Activated T-cell treated with anti-CD3 and anti-CD28 coated beads for 4 hours (primary cell): ENCODE measurements around the gene RELL1.
A peak's percentile ranks its signal among the peaks of the same experiment; 100 is the strongest.

Source experiments
- DNase-seq: peaks from one replicate; pipeline ENCODE4 v3.0.0-alpha.2; 2020

The RELL1 gene, protein sequence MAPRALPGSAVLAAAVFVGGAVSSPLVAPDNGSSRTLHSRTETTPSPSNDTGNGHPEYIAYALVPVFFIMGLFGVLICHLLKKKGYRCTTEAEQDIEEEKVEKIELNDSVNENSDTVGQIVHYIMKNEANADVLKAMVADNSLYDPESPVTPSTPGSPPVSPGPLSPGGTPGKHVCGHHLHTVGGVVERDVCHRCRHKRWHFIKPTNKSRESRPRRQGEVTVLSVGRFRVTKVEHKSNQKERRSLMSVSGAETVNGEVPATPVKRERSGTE

DNA sequence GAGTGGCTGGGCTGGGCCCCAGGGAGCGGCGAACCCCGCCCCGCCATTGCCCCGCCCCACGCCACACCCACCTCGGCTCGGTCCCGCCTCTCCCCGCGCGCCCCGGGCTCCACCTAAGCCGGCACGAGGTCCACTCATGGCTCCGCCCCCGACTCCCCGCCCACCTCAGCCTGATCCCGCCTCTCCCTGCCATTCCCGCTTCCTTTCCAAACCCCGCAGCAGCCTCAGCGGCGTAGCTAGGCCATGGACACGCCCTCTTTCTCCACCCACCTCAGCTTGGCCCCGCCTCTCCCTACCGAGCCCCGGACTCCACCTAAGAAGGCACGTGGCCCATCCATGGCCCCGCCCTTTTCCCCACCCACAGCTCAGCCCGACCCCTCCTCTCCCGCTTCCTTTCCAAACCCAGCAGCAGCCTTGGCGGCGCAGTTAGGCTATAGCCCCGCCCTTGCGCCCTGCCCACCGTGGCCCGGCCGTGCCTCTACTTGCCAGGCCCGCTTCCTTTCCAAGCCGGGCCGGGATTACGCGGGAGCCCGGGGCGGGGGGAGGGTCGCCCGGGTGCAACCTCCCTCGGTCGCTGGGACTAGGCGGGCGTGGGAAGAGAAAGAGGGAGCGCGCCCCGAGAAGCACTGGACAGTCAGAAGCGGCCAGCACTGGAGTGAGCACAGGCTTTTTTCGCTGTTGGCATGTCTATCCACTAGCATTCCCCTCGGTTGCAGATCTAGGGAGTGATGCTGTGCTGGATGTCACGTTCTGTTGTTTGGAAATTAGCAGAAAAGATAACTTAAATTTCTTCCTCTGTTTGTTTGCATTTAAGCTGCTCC, at the start of gene RELL1:
TSS of gene RELL1 (minus strand) at position 4 of the 821 bp plus-strand sequence. CDS start 89 bp downstream, outside the sequence.
- DNase-seq: peak; percentile 97

DNA sequence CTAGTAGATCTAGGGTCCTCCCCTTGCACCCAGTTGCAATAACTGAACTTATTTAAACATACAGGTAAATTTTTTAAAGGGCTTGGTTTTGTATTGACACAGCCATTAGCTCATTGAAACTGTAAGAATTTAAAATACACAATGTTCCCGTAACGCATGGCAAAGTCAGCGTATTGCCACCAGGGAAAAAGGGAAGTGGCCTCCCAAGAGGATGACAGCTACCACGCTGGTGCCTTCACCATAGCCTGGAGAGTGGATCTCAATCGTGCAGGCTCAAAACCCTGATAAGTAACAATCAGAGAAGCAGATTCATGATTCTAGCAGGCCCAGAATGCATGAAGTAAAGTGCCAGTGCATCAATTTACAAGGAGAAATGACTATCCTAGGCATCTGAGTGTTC, 49.4 kb upstream of the RELL1 start:
- DNase-seq: no peak

DNA sequence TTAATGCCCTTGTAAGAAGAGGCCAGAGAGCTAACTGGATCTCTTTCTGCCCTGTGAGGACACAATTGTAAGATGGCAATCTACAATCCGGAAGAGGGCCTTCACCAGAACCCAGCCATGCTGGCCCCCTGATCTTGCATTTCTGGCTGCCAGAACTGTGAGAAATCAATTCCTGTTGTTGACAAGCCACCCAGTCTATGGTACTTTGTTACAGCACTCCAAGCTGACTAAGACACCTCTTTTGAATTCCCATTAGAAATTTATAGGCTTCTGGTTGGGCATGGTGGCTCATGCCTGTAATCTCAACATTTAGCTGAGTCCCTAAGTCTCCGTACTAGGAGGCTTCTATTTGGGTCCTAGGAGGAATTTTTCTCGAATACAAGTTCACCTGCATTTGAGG, 48.8 kb upstream of the RELL1 start:
- no peak for DNase-seq

DNA sequence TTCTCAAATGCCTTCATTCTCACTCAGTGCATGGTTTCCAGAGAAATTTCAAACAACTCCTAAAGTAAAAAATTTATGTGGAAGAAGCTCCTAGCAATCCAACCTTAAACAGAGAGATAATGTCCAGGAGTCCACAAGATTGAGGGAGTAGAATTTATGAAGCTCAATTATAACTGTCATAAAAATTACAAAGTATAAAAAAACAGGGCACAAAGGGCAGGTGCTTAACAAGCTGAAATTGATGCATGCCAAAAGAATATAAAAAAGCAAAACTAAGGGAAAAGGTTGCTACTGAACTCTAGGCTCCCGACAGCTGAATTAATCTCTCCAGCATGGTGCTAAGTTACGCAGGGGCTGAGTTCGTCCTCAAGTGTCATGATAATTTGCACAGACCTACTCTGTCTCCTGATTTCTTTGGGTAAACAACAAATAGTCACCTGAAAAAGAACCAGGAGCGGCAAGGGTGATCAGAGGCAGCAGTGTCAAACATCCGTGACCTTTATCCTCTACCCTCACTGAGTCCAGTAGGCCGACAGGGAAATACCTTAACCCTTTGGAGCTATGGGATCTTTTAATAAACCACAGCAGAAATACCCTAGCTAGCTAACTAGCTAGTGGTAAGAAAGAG, 47.2 kb upstream of the RELL1 start:
- DNase-seq: no peak

DNA sequence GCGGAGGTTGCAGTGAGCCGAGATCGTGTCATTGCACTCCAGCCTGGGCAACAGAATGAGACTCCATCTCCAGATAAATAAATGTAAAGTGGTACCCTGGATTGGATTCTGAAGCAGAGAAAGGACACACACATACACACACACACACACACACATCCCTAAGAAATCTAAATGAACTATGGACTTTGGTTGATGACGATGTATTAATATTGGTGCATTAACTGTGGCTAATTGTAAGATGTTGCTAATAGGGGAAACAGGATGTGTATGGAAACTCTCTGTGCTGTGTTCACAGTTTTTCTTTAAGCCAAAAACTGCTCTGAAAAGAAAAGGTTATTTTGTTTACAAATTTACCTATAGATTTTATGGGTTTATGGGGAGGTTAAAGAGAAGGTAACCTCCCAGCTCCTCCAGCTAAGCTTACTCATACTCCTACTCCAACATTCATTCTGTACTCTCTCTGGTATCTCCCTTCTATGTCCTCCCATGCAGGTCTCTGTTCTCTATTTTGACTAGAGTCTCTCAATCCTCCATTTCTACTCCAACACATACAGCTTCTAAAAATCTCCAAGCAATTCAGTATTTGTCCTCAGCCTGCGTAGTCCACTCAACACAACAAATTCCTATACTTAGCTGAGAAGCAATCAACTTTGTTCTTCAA, 46.5 kb upstream of the RELL1 start:
- DNase-seq: no peak

DNA sequence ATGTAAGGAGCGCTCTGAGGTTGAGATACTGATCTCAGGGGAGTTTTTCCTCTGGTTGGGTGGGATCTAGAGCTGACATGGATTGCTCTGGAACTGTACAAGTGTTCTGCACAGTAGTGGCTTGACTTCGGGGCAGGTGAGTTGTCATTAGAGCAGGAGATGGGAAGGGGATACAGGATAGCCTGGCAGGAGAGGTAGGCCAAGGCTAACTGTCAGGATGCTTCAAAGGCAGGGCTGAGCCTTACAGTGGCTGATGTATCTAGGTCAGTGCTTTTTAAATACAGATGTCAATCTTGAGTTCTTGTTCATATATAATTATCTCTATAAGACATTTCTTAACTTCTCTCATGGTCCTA, 43.5 kb upstream of the RELL1 start:
- DNase-seq: no peak

DNA sequence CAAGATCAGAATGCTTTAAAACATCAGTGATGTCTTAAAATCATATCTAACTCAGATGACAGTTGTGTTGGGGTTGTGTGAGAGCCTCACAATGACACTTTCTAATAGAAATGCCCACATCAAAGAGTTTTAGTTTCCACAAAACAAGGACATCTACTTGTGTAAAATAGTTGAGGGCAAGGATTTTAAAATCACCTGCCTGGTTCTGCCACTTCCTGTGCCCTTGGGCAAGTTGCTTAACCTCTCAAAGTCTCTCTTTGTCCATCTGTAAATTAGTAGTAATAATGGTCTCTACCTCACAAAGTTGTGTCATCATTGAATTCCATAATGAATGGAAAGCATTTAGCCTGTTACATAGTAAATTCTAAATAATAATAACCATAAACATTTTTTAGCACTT, 41.9 kb upstream of the RELL1 start:
- DNase-seq: no peak

DNA sequence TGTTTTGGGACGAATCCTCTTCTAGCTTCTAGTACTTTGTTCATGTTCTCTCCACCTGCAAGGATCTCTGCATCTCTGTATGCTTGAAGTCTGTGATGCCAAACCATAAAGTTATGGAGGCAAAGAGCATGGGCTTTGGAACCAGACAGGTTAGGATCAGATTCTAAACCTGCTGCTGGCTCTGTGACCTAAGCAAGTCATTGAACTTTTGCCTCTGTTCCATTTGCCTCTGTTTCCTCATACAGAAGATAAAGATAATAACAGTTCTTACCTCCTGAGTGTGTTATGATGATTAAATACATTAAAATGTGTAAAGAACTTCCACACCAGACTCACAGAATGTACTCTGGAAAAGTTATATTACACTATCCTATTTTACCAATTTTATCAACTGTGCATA, 41.5 kb upstream of the RELL1 start:
- no peak for DNase-seq

DNA sequence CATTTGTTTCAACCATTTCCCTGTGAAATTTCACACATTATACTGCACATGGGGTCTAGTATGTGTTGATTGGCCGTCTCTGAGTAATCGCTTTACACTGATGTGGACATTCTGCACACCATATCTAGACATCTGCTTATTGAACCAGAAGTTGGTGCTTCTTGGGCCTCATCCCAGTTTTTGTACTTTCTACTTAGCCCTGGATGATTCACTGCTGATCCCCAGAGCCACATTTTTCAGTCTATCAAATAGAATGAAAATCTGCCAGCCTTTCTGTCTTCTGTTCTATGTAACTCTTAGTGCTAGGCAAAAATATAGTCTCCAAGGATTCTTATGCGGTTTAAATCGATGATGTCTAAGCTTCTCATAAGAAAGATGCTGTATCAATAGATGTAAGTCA, 40.5 kb upstream of the RELL1 start:
- DNase-seq: no peak

DNA sequence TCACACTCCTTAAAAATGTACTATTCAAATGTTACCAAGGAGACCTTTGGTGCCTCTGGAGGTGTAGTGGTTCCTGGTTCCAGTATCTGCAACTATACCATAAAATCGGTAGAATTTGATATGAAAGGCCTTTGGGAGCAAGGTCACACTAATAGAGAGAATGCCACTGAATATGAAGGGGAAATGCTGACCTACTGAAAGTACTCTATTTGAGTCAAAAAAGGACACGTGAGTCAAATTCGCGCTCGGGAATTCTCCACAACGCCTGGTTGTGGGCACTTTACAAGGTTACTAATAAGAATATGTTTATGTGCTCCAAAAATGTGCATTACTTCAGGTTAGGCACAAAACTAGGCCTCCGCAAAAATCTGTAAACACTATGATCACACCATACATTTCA, 39.5 kb upstream of the RELL1 start:
- no peak for DNase-seq

DNA sequence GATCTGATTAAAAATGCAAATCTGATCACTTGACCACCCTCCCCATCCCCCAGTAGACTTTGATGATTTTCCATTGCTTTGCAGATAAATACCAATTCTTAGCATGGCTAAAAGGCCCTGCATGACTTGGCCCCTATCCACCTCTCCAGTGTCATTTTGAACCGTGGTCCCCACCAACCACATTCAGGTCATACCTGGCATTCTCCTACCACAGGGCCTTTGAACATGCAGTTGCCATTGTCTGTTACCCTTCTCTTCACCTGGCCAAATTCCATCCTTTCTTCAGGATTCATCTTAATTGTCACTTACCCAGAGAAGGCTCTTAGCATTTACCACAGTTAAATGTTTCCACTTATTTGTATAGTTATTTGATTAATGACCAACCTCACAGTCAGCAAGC, 36.9 kb upstream of the RELL1 start:
- DNase-seq: no peak

DNA sequence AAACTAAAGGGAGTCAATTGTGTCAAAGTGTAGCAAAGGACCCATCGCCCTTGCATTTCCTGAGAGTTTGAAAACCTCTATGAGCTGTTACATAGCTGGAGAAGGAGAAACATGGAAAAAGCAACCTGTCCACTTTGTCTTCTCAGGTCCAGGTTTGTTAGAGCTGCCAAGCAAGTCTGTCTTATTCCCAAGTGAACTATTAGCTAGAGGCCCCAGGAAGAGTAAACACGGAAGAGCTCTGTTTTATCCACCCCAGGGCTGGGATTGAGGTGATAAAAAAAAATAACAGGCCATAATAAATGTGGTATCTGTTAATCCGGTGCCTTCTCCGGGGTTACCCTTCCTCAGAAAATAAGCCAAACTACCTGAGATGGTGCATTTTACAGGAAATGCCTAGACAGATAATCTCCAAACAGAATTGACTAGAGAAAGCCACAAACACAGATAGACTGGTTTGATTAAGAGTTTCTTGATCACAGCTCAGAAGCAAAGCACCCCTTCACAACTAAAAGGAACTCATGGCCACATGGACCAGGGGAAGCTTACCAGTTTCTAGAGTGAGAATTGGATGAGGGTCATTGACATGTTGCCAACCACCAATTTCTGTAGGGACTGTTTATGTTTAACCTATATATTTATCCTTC, 35.9 kb upstream of the RELL1 start:
- no peak for DNase-seq

DNA sequence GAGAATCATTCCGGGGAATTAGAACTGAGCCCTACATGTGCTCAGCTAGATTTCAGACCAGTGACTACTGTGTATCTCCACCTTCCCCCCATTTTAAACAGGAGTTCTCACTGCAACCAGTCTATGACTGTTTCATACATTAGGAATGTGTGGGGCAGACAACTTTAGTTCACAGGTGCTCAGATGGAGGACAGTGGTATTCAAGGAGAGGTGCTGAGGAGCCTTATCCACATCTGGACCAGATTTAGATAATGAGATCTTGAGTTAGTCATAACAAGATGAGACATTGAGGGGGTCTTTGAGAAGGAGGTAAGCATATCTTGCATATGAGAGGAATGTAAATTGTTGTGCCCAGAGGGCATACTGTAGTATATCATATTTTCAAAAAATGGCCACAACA, 32.8 kb upstream of the RELL1 start:
- DNase-seq: no peak

DNA sequence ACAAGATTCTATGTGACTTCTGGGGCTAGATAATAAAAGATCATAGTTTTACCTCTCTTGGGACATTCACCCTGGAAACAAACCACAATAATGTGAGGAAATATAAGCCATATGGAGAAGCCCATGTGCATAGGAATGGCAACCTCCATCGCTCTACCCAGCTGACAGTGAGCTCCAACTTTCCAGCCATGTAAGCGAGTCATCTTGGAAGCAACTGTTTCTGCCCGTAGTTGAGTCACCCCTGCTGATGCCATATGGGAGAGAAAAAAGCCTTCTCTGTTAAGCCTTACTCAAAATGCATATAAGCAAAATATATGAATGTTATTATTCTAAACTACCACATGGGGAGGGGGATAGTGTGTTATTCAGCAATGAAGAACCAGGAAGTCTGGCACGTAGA, 31.4 kb upstream of the RELL1 start:
- no peak for DNase-seq

DNA sequence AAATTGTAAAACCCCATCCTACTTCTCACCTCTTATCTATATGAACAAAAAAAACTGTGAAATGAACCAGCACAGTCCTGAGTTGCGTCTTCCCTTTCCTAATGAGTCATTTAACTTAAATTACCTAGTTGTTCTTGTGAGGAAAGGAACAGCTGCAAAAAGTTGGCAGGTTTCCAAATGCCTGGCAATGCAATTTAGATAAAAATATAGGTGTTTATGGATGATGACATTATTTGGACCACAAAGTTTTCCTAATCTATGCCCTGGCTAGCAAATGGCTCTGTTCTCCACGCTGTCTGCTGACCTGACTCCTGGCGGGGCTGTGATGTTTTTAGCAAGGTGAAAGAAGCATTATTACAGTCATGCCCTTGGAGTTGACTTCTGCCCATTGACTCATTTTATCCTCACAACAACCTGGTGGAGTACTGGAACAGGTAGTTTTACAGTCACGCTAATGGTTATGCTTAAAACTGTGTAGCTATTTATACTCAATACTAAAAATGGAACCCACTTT, 29.8 kb upstream of the RELL1 start:
- no peak for DNase-seq

DNA sequence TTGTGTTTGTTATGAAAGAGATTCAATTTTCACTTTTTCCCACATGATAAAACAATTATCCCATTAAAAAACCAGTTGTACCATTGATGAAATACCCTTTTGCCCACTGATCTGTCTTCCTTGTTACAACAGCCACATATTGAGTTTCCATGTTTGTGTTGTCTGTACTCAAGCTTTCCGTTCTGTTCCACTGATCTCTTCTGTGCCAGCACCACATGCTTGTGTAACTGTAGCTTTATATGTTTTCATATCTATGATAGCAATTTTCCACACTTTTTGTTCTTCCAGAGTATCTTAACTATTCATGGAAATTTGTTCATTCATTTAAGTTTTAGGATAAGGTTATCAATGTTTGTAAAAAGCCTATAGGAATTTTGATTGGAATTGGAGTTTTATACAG, 24.3 kb upstream of the RELL1 start:
- DNase-seq: no peak

DNA sequence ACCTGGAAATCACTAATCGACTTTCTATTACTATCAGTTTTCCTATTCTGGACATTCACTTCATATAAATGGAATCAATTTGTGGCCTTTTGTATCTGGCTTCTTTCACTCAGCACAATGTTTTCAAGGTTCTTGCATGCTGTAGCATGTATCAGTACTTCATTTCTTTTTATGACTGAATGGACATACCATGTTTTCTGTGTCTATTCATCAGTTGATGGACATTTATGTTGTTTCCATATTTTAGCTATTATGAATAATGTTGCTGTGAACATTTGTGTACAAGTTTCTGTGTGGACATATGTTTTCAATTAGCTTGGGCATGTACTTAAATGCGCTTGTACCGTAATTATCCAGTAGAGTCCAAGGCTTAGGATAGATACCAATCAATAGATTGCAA, 19.9 kb upstream of the RELL1 start:
- no peak for DNase-seq

DNA sequence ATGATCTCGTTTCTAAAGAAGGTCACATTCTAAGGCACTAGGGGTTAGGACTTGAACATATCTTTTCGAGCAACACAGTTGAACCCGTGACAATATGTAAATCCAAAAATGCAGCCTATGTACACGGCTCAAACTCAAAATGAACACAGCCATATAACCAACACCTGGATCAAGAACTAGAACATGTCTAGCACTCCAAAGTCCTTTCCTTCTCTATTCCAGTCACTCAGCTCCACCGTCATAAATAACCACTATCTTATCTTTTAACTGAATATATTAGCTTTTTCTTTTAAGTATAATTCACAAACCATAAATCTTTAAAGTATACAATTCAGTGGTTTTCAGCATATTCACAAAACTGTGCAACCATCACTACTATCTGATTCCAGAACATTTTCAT, 19.4 kb upstream of the RELL1 start:
- no peak for DNase-seq

DNA sequence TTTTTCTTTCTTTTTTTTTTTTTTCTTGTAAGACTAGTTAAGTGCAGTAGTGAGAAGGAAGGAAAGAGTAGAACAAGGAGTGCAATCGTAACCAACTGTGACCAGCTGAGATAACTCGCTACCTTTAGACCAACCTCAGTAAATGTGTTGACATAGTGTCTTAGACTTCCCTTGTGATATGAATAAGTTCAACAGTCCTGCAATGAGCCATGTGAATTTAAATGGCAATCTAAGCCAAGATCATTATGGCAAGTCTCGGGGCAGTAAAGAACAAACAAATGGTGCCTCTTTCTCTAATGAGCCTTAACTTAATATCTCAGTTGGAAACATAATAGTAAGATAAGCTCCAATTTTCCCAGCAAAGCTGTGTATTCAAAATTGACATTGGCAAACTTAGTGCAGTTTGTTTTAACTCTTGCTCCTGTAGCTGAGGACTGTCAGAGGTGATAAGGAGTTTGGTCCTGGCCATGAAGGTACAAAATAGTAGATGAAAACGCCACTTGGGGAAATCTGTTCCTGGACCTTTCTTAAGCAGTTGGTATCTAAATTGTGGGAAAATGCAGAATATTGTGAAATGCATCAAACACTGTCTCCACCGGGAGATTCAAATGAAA, 13.8 kb upstream of the RELL1 start:
- DNase-seq: no peak

DNA sequence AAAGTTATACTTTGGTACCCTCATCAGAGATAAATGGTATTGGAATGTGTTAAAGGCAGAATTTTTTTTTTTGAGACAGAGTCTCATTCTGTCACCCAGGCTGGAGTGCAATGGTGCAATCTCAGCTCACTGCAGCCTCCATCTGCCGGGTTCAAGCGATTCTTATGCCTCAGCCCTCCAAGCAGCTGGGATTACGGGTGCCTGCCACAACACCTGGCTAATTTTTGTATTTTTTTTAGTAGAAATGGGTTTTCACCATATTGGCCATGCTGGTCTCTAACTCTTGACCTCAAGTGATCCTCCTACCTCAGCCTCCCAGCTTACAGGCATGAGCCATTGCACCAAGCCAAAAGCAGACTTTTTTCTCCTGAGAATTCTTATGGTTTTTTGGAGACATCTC, 11.4 kb upstream of the RELL1 start:
- DNase-seq: no peak

DNA sequence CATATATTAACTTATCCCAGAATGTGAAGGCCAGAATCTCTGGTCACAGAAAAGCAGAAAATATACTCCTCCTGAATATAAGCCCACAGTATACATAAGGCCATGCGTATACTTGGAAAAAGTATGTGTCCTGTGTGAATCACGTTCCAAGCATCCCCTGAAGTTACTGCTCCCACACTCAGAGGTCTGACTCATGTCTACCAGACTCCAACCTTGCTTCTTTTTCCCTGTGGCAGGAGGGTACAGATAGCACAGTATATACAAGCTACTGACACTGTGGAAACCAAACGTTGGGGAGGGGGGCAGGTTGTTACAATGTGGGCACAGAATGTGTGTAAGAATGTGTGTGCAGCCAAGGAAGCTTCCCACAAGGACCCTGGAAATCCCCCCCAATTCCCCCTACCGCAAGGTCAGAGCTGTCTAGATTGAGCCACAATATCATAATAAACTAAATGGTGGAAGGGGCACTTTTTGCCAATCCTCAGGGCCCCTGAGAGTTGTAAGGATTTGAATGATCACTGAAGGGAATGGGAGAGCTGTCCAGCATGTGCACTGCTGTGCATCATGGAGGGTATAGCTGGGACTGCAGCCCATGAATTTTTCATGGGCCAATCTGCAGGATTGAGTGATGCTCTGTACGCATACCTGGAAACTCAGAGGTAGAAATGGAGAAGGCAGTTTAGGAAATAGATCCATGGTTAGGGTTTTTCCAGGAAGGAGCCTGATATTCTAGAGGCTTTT, 7.4 kb upstream of the RELL1 start:
- no peak for DNase-seq

DNA sequence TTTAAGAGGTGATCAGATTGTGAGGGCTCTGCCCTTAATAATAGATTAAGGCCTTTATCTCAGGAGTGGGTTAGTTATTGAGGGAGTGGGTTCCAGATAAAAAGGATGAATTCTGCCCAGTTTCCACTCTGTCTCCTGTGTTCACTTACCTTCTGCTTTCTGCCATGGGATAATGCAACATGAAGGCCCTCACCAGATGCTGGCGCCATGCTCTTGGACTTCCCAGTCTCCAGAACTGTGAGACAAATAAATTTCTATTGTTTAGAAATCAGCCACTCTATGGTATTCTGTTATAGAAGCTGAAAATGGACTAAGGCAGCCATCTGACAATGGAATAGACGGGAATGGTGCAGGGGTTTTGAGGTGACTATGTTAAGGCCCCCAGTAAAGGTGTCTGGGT, 6.9 kb upstream of the RELL1 start:
- no peak for DNase-seq
